Lower leg skin (tissue), 4 donors: ENCODE results near the gene RASAL3. TPM values are rescaled to one million over a fixed set of nuclear protein-coding genes. Genes with fewer than 3 reads are reported as not detected.

Experiments used
- DNase-seq, 2 donors: peaks; one replicate each; pipeline ENCODE4 v3.0.0-alpha.2; 2019; ENCODE audit warnings: low spot score in 2 of 2
- H3K4me3 ChIP-seq: fragments of 200-600 bp; sonication (generic); 2 replicates; pipeline ENCODE4 v1.5.1; 2017; ENCODE audit warnings: mild to moderate bottlenecking, low read depth; ENCODE audit not compliant: poor library complexity, severe bottlenecking
- CTCF ChIP-seq, 3 donors: fragments of 450-650 bp; IDR thresholded peaks; one replicate each; pipeline ENCODE4 v1.5.1; 2016; ENCODE audit warnings: antibody characterized with exemption in 3 of 3, mild to moderate bottlenecking in 3 of 3, moderate library complexity in 2 of 3
- POLR2A ChIP-seq, 2 donors: fragments of 450-650 bp; IDR thresholded peaks; one replicate each; pipeline ENCODE4 v1.6.1; 2016 to 2017; ENCODE audit warnings: antibody characterized with exemption in 2 of 2, mild to moderate bottlenecking in 1 of 2, moderate library complexity in 1 of 2
- WGBS, 2 donors: methylation state at CpG; one replicate each; pipeline ENCODE4 v1.1.5; 2018; 5-methylcytosine and 5-hydroxymethylcytosine counted together
- intact Hi-C: fragments of 100-400 bp; cut with DNase I; formaldehyde crosslinking; loops from one replicate; pipeline ENCODE4 v1.15.0; 2023; ENCODE audit warnings: low total_unique reads
- microRNA counts, 2 donors: library from miRNA; unstranded; fragments of <30 nt; microRNA quantifications; one replicate each; lab custom pipeline; 2016
- microRNA-seq, 2 donors: library from miRNA; unstranded; fragments of <30 nt; microRNA quantifications; one replicate each; pipeline ENCODE4, GENCODE V29; 2016; ENCODE audit warnings: borderline replicate concordance in 2 of 2, borderline number of aligned reads in 1 of 2
- total RNA-seq, 4 donors: library from RNA; depleted of rRNA; stranded (reverse); fragments of >200 nt; gene quantifications; one replicate each; pipeline ENCODE4 v1.1.0, GENCODE V29; 2016

RASAL3 gene
- total RNA-seq, 4 donors from 2014 or later = 0.17 to 2.1 (median 1.5) TPM

GRCh38 chr19:15404097-15404779 lies 60.1 kb downstream of the RASAL3 start:
- TF ChIP-seq CTCF (IDR thresholded peaks at IDR 0.05) (no peak), POLR2A (IDR thresholded peaks at IDR 0.05) (no peak)
- no peak for DNase-seq
- intact Hi-C loops = no loop called here
- no peak overlapping the region for H3K4me3 ChIP-seq
- 76 to 88% methylated on average over 7 of the region's 7 CpGs for WGBS, 2 donors

GRCh38 chr19:15403151-15403531 lies 61.2 kb downstream of the RASAL3 start:
- no peak overlapping the region for H3K4me3 ChIP-seq
- DNase-seq = no peak
- 92 to 93% methylated on average over 10 of the region's 10 CpGs for WGBS, 2 donors
- intact Hi-C loops = no loop called here
- TF ChIP-seq POLR2A (IDR thresholded peaks at IDR 0.05) = no peak
- TF ChIP-seq CTCF (IDR thresholded peaks at IDR 0.05) = no peak

GRCh38 chr19:15402411-15403150 lies 61.8 kb downstream of the RASAL3 start:
- H3K4me3 ChIP-seq = no peak overlapping the region
- no peak for DNase-seq
- TF ChIP-seq CTCF (IDR thresholded peaks at IDR 0.05) (no peak), POLR2A (IDR thresholded peaks at IDR 0.05) (no peak)
- intact Hi-C loops = no loop called here
- WGBS, 2 donors = 86 to 89% methylated on average over 14 to 15 of the region's 15 CpGs

MicroRNA genes within 50 kb of the gene (microRNA counts, 767-probe panel; counts per million panel counts)
- 0 to 358 counts per million in 2 donors for microRNA hsa-miR-1470 (lab: Ali Mortazavi, UCI)

Small RNA genes lying within 50 kb of the gene (microRNA-seq; reads per million reads assigned to microRNA genes)
- gene MIR1470 = 0 reads per million in 2 donors

Other genes with a start within 250 kb of the RASAL3 start
- 100 to 1,000 TPM in 1 of 4 donors, 10 to 100 TPM in 3; 74.6 to 138 (median 88.9) TPM for gene EPHX3, start 232.1 kb downstream of the RASAL3 start, total RNA-seq
- 10 to 100 TPM; 34.8 to 78.6 (median 49.2) TPM for gene BRD4, start 132.0 kb downstream of the RASAL3 start, total RNA-seq
- gene AKAP8, start 84.8 kb downstream of the RASAL3 start, total RNA-seq = 10 to 100 TPM; 28.8 to 53.1 (median 34.8) TPM
- 100 to 1,000 TPM in 2 of 4 donors, 10 to 100 TPM in 2; 82.4 to 141 (median 95.3) TPM for gene AKAP8L, start 45.6 kb downstream of the RASAL3 start, total RNA-seq
- 10 to 100 TPM; 28.4 to 52.9 (median 43.8) TPM for gene WIZ, start 14.6 kb downstream of the RASAL3 start, total RNA-seq
- gene PGLYRP2, start 15.0 kb upstream of the RASAL3 start, total RNA-seq = under 1 TPM in 3 of 4 donors, not detected in 1; 0.23 to 0.80 (median 0.37) TPM
- 100 to 1,000 TPM in 1 of 4 donors, 10 to 100 TPM in 3; 65.3 to 119 (median 96.1) TPM for gene CYP4F22, start 44.0 kb upstream of the RASAL3 start, total RNA-seq
- gene CYP4F8, start 150.7 kb upstream of the RASAL3 start, total RNA-seq = 10 to 100 TPM in 2 of 4 donors, 1 to 10 TPM in 2; 4.6 to 16.4 (median 9.1) TPM
- 1 to 10 TPM; 6.3 to 9.7 (median 8.4) TPM for gene CYP4F3, start 176.4 kb upstream of the RASAL3 start, total RNA-seq
- gene CYP4F12, start 208.5 kb upstream of the RASAL3 start, total RNA-seq = 100 to 1,000 TPM in 1 of 4 donors, 10 to 100 TPM in 3; 40.8 to 100 (median 85.7) TPM